Activated gamma-delta T cell (primary cell): ENCODE results near the gene PLCD3.
A peak's percentile ranks its signal among the peaks of the same experiment; 100 is the strongest.

Source experiments
- DNase-seq: peaks from one replicate; lab custom pipeline; 2025; lab: John Stamatoyannopoulos, UW
- total RNA-seq, 2 donors: gene quantifications; one replicate each; lab custom pipeline; 2026; lab: John Stamatoyannopoulos, UW

The PLCD3 gene
- total RNA-seq, result 6.4 to 9.6 reads per million in 2 donors

- DNase-seq, result no peak
These were observed at the start of gene PLCD3 for GRCh38 chr17:45132320-45132571. Gene PLCD3 (minus strand): TSS chr17:45132515. CDS start chr17:45132410, 105 bp downstream.

GRCh38 chr17:45177563-45177962 is 45.2 kb upstream of the PLCD3 start:
- DNase-seq, result no peak

GRCh38 chr17:45175759-45176115 is 43.4 kb upstream of the PLCD3 start:
- no peak for DNase-seq

- DNase-seq, result no peak
These were observed 40.4 kb upstream of the PLCD3 start for GRCh38 chr17:45172541-45173286.

GRCh38 chr17:45172232-45172540 is 39.9 kb upstream of the PLCD3 start:
- no peak for DNase-seq

GRCh38 chr17:45171338-45172231 is 39.3 kb upstream of the PLCD3 start:
- DNase-seq, result no peak

GRCh38 chr17:45170931-45171337 is 38.6 kb upstream of the PLCD3 start:
- no peak for DNase-seq

GRCh38 chr17:45170280-45170930 is 38.1 kb upstream of the PLCD3 start:
- no peak for DNase-seq

- no peak for DNase-seq
These were observed 36.9 kb upstream of the PLCD3 start for GRCh38 chr17:45168991-45169752.

GRCh38 chr17:45164734-45165269 is 32.5 kb upstream of the PLCD3 start:
- DNase-seq, result no peak

GRCh38 chr17:45162025-45162687 is 29.8 kb upstream of the PLCD3 start:
- DNase-seq, result no peak

- peak; percentile 98 for DNase-seq
These were observed 29.1 kb upstream of the PLCD3 start, which contains the start of gene HEXIM2 for GRCh38 chr17:45161288-45162024. Gene HEXIM2 (plus strand): TSS chr17:45161875. CDS start chr17:45162794, 919 bp downstream.

- DNase-seq, result peak; percentile 43
These were observed 28.4 kb upstream of the PLCD3 start for GRCh38 chr17:45160447-45161287.

- DNase-seq, result no peak
These were observed 23.9 kb upstream of the PLCD3 start for GRCh38 chr17:45156242-45156641.

GRCh38 chr17:45155483-45155882 is 23.2 kb upstream of the PLCD3 start:
- DNase-seq, result no peak

GRCh38 chr17:45155029-45155428 is 22.7 kb upstream of the PLCD3 start:
- no peak for DNase-seq

- no peak for DNase-seq
These were observed 18.8 kb upstream of the PLCD3 start for GRCh38 chr17:45150911-45151809.
